HCT116 (cell line): Measurements from ENCODE around the gene SPDEF. TPM values are rescaled to one million over a fixed set of nuclear protein-coding genes. Genes with fewer than 3 reads are reported as not detected.

Experiments used
- ATAC-seq: fragments of 200-7000 bp; cut with Tn5 transposase; 2 replicates; pipeline ENCODE4 v1.9.1; 2020; ENCODE audit warnings: mild to moderate bottlenecking, moderate library complexity
- BruUV-seq: library from RNA; stranded (reverse); fragments of 400-500 nt; replicated peaks from 2 replicates; lab custom pipeline; 2021; lab: Mats Ljungman, UMichigan
- CTCF ChIA-PET: fragments of 300-600 bp; sonication (Branson Sonifier 250); formaldehyde crosslinking; loops from one replicate; lab custom pipeline; 2021; ENCODE audit warnings: antibody characterized with exemption; lab: Charles Lee
- POLR2A ChIA-PET: fragments of 300-600, 350-600 bp; sonication (Branson Sonifier 250); formaldehyde crosslinking; loops from one replicate; lab custom pipeline; 2021; ENCODE audit warnings: antibody characterized with exemption; lab: Charles Lee
- RAD21 ChIA-PET, 2 experiments: fragments of 300-600 bp; sonication (Branson Sonifier 250); formaldehyde crosslinking; loops; one replicate each; lab custom pipeline; 2023; ENCODE audit warnings: low total read pairs in 2 of 2; ENCODE audit not compliant: uncharacterized antibody in 2 of 2, unreplicated experiment in 2 of 2, low non-redundant PET in 1 of 2; lab: Charles Lee
- DNase-seq: peaks from one replicate; pipeline ENCODE4 v3.0.0-alpha.2; 2010; ENCODE audit warnings: low read depth, low spot score
- H2AFZ ChIP-seq: fragments of 200-600 bp; shearing (Covaris generic), sonication (generic); 2 replicates; pipeline ENCODE4 v1.6.1; 2017; ENCODE audit warnings: low read depth, mixed run types, mixed read lengths, antibody characterized with exemption, low read length; ENCODE audit not compliant: poor library complexity, severe bottlenecking
- H3K27ac ChIP-seq: 2 replicates; pipeline ENCODE4 v1.5.1; 2012; ENCODE audit warnings: low read depth, low read length
- H3K27me3 ChIP-seq: fragments of 200-600 bp; sonication (generic); 2 replicates; pipeline ENCODE4 v1.6.1; 2016; ENCODE audit warnings: mixed run types, low read length, mixed read lengths; ENCODE audit not compliant: insufficient read depth
- H3K36me3 ChIP-seq, 2 experiments: fragments of 200-500 bp in 1 of 2; fragments of 200-600 bp in 1 of 2; sonication (Bioruptor generic) in 1 of 2; sonication (generic) in 1 of 2; 2 replicates each; pipeline versions ENCODE4 v1.5.1 to v1.6.1; 2014 to 2016; ENCODE audit warnings: low read length in 2 of 2, inconsistent platforms in 1 of 2, mixed read lengths in 1 of 2, mixed run types in 1 of 2; ENCODE audit not compliant: insufficient read depth in 2 of 2, control insufficient read depth in 1 of 2
- H3K4me1 ChIP-seq, 2 experiments: fragments of 200-600 bp in 1 of 2; sonication (generic) in 1 of 2; 2 replicates each; pipeline versions ENCODE4 v1.5.1 to v1.6.1; 2012 to 2017; ENCODE audit warnings: low read length in 2 of 2, inconsistent platforms in 1 of 2, mild to moderate bottlenecking in 1 of 2, mixed read lengths in 1 of 2, mixed run types in 1 of 2, moderate library complexity in 1 of 2; ENCODE audit not compliant: insufficient read depth in 2 of 2, control insufficient read depth in 1 of 2
- H3K4me2 ChIP-seq: fragments of 200-600 bp; sonication (generic); 2 replicates; pipeline ENCODE4 v1.6.1; 2017; ENCODE audit warnings: mixed run types, low read length, mixed read lengths
- H3K4me3 ChIP-seq, 2 experiments: fragments of 200-600 bp in 1 of 2; sonication (generic) in 1 of 2; replicated peaks in 1 of 2; 2 replicates each; pipeline ENCODE4 v1.5.1; 2011 to 2016; ENCODE audit warnings: low read length in 2 of 2, control low read depth in 1 of 2, low read depth in 1 of 2, mild to moderate bottlenecking in 1 of 2, mixed read lengths in 1 of 2, mixed run types in 1 of 2
- H3K79me2 ChIP-seq: fragments of 200-600 bp; sonication (generic); 2 replicates; pipeline ENCODE4 v1.6.1; 2017; ENCODE audit warnings: mild to moderate bottlenecking, mixed run types, low read length, moderate library complexity, mixed read lengths; ENCODE audit not compliant: insufficient read depth
- H3K9ac ChIP-seq: fragments of 200-600 bp; sonication (generic); 2 replicates; pipeline ENCODE4 v1.6.1; 2016; ENCODE audit warnings: low read length, mixed read lengths
- H3K9me2 ChIP-seq: fragments of 200-600 bp; sonication (generic), shearing (Covaris generic); 2 replicates; pipeline ENCODE4 v1.6.1; 2017; ENCODE audit warnings: mixed run types, mild to moderate bottlenecking, moderate library complexity; ENCODE audit not compliant: insufficient read depth
- H3K9me3 ChIP-seq, 2 experiments: fragments of 200-500 bp in 1 of 2; fragments of 200-600 bp in 1 of 2; sonication (Bioruptor generic) in 1 of 2; sonication (generic) in 1 of 2; 2 replicates each; pipeline ENCODE4 v1.6.1; 2014 to 2017; ENCODE audit warnings: low read length in 2 of 2, mixed read lengths in 2 of 2, inconsistent platforms in 1 of 2, low read depth in 1 of 2, mild to moderate bottlenecking in 1 of 2, mixed run types in 1 of 2, moderate library complexity in 1 of 2; ENCODE audit not compliant: control insufficient read depth in 1 of 2, insufficient read depth in 1 of 2
- H4K20me1 ChIP-seq: fragments of 200-600 bp; sonication (generic), shearing (Covaris generic); 2 replicates; pipeline ENCODE4 v1.6.1; 2017; ENCODE audit warnings: mixed run types, mild to moderate bottlenecking, moderate library complexity; ENCODE audit not compliant: insufficient read depth
- SP1 ChIP-seq: IDR thresholded peaks from 2 replicates; pipeline ENCODE4 v1.6.1; 2012; ENCODE audit warnings: low read depth
- ZFX ChIP-seq: fragments of 450-650 bp; IDR thresholded peaks from 2 replicates; pipeline ENCODE4 v1.6.1; 2017
- intact Hi-C: fragments of 100-400 bp; cut with micrococcal nuclease; formaldehyde crosslinking; loops from 2 replicates; pipeline ENCODE4 v1.10.0; 2022
- total RNA-seq: library from RNA; stranded (reverse); gene quantifications from one replicate; pipeline ENCODE4 v1.2.1, GENCODE V29; 2021; ENCODE audit not compliant: unreplicated experiment
- TF ChIP-seq, protein P1 (sequence below): IDR thresholded peaks from 2 replicates; pipeline ENCODE4 v1.6.1; 2012
- TF ChIP-seq, protein P2 (sequence below): IDR thresholded peaks from 2 replicates; pipeline ENCODE4 v1.6.1; 2011; ENCODE audit warnings: mild to moderate bottlenecking, low read length, moderate library complexity; ENCODE audit not compliant: insufficient replicate concordance; ENCODE audit errors: extremely low read depth

The SPDEF gene
- total RNA-seq, 1 experiment from 2014 or later = 0.39 TPM

GRCh38 chr6:34540841-34541240 lies 15.3 kb downstream of the SPDEF start:
- no peak overlapping the region for H3K9ac ChIP-seq
- H3K36me3 ChIP-seq = no peaks in the 10 kb centered on the region
- TF ChIP-seq, protein P1, sequence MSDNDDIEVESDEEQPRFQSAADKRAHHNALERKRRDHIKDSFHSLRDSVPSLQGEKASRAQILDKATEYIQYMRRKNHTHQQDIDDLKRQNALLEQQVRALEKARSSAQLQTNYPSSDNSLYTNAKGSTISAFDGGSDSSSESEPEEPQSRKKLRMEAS = no peak
- TF ChIP-seq, all 23 proteins: peak for 0
- no peaks in the 10 kb centered on the region for H4K20me1 ChIP-seq
- H3K9me3 ChIP-seq = no peaks in the 10 kb centered on the region
- no peak for ATAC-seq
- DNase-seq = no peak
- no peaks in the 10 kb centered on the region for H3K9me2 ChIP-seq
- no TSS peak for BruUV-seq
- H3K4me2 ChIP-seq = no peak overlapping the region
- no peak overlapping the region for H3K27ac ChIP-seq
- intact Hi-C loops = no loop called here
- ChIA-PET CTCF (no interaction called here), RAD21 (no interaction called here), POLR2A (no interaction called here)
- no peak overlapping the region for H3K4me3 ChIP-seq
- H3K4me1 ChIP-seq = peaks cover 7 to 18% of the 10 kb centered on the region in 2 experiments; a peak in 3 of 4 replicates
- no peaks in the 10 kb centered on the region for H3K27me3 ChIP-seq
- H2AFZ ChIP-seq = no peak overlapping the region
- H3K79me2 ChIP-seq = no peaks in the 10 kb centered on the region

DNA sequence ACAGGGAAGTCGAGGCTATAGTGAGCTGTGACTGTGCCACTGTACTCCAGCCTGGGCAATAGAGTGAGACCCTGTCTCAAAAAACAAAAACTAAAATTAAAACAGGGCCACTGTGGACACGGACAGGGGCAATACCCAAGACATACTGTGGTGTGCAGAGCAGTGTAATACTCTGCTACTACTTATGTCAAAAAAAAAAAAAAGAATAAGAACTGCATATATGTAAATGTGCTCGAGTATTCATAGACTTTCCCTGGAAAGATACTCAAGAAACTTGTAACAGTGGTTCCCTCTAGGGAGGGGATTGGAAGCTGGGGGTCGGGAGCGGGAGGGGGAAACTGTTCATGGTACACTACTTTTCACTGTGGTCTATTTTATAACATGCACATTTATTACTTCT lies 15.9 kb downstream of the SPDEF start:
- TF ChIP-seq ZFX = no peak
- TF ChIP-seq SP1 = no peak
- TF ChIP-seq, protein P2, sequence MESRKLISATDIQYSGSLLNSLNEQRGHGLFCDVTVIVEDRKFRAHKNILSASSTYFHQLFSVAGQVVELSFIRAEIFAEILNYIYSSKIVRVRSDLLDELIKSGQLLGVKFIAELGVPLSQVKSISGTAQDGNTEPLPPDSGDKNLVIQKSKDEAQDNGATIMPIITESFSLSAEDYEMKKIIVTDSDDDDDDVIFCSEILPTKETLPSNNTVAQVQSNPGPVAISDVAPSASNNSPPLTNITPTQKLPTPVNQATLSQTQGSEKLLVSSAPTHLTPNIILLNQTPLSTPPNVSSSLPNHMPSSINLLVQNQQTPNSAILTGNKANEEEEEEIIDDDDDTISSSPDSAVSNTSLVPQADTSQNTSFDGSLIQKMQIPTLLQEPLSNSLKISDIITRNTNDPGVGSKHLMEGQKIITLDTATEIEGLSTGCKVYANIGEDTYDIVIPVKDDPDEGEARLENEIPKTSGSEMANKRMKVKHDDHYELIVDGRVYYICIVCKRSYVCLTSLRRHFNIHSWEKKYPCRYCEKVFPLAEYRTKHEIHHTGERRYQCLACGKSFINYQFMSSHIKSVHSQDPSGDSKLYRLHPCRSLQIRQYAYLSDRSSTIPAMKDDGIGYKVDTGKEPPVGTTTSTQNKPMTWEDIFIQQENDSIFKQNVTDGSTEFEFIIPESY = no peak
- intact Hi-C loops = no loop called here
- Histone ChIP-seq H4K20me1 (no peaks in the 10 kb centered on the region), H3K4me2 (no peak overlapping the region), H2AFZ (no peak overlapping the region), H3K4me3 (no peak overlapping the region), H3K9me2 (no peaks in the 10 kb centered on the region), H3K4me1 (peaks cover 7 to 18% of the 10 kb centered on the region in 2 experiments; a peak in 3 of 4 replicates), H3K79me2 (no peaks in the 10 kb centered on the region), H3K9me3 (no peaks in the 10 kb centered on the region), H3K9ac (no peak overlapping the region), H3K27ac (no peak overlapping the region), H3K36me3 (no peaks in the 10 kb centered on the region), H3K27me3 (no peaks in the 10 kb centered on the region)
- RAD21 ChIA-PET = no interaction called here
- DNase-seq = no peak
- BruUV-seq = no TSS peak
- POLR2A ChIA-PET = no interaction called here
- CTCF ChIA-PET = no interaction called here
- no peak for ATAC-seq
